OCI-LY7 (cell line): ENCODE measurements around the gene IQCK.

ENCODE experiments used
- EZH2phosphoT487 ChIP-seq: fragments of 200-600 bp; sonication (generic); IDR thresholded peaks from 2 replicates; pipeline ENCODE4 v1.6.1; 2018; ENCODE audit warnings: low read depth, borderline replicate concordance, mild to moderate bottlenecking, mixed run types, antibody characterized with exemption, low read length, moderate library complexity, mixed read lengths
- TF ChIP-seq, protein P1 (sequence below): fragments of 200-600 bp; sonication (generic); conservative IDR thresholded peaks from 2 replicates; pipeline ENCODE4 v1.5.1; 2014; ENCODE audit warnings: mild to moderate bottlenecking, antibody characterized with exemption, low read length, moderate library complexity, mixed read lengths

DNA sequence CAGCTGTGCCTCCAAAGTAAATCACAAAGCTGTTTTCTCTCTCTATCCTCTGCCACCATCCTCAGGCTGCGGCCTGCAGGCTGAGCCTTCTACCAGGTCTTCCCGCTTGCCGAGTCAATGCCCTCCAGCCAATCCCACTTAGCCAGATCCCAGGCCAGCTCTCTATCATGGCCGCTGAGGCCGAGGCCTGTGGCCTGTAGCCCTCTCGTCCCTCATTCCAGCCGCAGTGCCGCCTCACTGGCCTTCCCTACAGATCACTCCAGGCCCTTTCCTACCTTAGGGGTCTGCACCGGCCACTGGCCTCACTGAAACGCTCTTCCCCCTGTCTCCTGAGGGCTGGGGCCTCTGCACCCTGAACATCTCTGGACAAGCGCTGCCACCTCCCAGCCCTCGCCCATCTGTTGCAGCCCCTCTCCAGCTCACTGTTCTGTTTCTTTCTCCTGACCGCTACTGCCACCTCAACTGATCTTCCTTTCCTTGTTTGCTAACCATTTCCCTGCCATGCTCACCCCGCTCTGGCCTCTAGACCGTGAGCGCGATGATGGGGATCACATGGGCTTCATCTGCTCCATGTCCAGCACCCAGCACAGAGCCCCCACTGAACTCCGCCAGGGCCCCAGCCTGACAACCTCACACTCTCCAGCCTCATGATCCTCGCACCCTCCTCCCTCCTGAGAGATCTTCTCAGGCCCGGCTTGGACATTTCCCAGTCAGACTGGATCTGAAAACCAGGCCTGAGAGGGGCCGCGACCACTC, 8.5 kb upstream of the IQCK start:
- TF ChIP-seq, protein P1, sequence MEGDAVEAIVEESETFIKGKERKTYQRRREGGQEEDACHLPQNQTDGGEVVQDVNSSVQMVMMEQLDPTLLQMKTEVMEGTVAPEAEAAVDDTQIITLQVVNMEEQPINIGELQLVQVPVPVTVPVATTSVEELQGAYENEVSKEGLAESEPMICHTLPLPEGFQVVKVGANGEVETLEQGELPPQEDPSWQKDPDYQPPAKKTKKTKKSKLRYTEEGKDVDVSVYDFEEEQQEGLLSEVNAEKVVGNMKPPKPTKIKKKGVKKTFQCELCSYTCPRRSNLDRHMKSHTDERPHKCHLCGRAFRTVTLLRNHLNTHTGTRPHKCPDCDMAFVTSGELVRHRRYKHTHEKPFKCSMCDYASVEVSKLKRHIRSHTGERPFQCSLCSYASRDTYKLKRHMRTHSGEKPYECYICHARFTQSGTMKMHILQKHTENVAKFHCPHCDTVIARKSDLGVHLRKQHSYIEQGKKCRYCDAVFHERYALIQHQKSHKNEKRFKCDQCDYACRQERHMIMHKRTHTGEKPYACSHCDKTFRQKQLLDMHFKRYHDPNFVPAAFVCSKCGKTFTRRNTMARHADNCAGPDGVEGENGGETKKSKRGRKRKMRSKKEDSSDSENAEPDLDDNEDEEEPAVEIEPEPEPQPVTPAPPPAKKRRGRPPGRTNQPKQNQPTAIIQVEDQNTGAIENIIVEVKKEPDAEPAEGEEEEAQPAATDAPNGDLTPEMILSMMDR: no peak
- TF ChIP-seq EZH2phosphoT487: no peak
